Measurements from ENCODE around the gene PINK1.
A peak's percentile ranks its signal among the peaks of the same experiment; 100 is the strongest.
"Not testable (repeated sequence)": the region's sequence is repeated elsewhere in the genome, so short reads cannot be mapped to it uniquely, and the experiment has no call there.

The PINK1 gene

DNA sequence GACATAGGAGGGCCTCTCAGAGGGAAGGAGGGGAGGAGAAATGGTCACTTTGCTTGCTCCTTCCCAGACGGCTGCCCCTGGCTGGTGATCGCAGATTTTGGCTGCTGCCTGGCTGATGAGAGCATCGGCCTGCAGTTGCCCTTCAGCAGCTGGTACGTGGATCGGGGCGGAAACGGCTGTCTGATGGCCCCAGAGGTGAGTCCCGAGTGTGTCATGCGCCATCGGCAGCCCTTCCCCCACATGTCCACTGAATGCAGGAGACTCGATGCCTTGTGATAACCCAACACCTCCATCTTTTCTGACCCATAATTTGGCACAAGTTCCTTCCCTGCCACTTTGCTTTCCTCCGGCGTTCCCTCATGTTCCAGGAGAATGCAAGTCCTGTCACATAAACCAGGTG lies 15.2 kb downstream of the PINK1 start:
- no peak for FAIRE-seq

DNA sequence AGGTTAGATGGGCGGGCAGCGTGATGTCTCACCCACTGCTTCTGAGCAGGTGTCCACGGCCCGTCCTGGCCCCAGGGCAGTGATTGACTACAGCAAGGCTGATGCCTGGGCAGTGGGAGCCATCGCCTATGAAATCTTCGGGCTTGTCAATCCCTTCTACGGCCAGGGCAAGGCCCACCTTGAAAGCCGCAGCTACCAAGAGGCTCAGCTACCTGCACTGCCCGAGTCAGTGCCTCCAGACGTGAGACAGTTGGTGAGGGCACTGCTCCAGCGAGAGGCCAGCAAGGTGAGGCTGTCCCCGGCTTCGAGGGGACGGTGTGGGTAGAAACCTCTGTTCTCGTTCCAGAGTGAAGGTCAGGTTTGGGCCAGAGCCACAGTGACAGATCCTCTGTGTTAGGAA lies 15.7 kb downstream of the PINK1 start:
- FAIRE-seq: no peak

DNA sequence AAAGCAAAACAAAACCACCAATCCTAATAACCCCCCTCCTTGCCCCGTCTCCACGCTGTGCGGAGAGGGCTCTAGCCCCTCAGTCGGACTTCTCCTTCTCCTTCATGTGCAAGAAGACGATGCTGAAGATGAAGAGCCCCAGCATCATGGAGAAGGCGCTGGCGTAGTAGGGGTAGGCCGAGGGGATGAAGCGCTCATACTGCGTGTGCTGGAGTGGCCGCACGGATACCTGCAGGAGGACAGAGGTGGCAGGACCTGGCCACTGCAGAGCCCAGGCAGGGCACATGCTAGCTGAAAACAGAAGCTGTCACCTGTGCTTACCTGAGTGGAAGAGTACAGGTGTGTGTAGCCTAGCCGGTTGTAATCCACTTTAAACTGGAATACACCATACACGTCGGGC lies 19.0 kb downstream of the PINK1 start:
- FAIRE-seq: no peak

DNA sequence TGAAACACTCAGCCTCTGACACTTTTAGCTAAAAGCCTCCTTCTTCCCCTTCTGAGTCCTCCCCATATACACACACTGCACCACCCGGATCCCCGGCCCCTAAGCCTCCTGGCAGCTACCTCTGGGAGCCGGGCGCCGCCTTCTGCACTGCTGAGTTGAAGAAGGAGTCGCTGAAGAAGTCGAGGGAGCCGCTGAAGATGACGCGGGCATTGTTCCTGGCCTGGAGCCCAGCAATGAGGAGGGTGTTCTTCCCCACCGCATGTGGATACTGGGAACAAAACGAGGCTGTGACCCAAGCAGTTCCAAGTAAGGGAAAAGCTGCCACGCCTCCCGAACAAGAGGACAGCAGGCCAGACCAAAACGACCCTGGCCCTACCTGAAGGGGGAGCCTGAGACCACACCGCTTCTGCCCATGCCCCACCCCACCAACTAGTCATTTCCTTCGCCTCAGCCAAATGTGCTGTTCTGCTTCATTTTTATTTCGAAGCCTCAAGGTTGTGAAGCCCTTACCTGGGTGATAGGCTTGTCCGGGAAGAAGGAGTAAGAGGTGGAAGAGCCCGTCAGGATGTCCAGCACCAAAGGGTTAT lies 20.9 kb downstream of the PINK1 start:
- FAIRE-seq: no peak

- FAIRE-seq: no peak
Observed at GRCh38 chr1:20657024-20657423, 23.8 kb downstream of the PINK1 start.

- no peak for FAIRE-seq
Observed at GRCh38 chr1:20658166-20658915, 25.1 kb downstream of the PINK1 start.

DNA sequence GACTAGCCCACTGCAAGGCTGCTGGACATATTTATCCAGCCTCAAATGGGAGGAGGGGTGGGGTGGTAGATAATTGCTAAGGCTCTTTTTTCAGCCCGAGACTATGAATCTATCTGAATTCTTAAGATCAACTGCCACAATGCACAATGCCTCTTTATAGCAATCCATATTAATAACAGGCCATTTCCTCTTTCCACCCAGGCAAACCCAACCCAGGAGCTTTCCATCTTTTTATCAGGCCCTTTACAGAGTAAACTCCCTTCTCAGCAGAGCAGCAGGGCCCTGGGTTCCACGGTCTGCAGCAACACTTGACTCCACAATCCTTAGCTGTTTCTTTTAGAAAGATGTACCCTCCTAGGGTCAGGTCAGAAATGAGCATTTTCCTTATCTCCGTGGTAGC lies 27.1 kb downstream of the PINK1 start:
- no peak for FAIRE-seq

GRCh38 chr1:20660847-20661206 lies 27.6 kb downstream of the PINK1 start:
- no peak for FAIRE-seq

DNA sequence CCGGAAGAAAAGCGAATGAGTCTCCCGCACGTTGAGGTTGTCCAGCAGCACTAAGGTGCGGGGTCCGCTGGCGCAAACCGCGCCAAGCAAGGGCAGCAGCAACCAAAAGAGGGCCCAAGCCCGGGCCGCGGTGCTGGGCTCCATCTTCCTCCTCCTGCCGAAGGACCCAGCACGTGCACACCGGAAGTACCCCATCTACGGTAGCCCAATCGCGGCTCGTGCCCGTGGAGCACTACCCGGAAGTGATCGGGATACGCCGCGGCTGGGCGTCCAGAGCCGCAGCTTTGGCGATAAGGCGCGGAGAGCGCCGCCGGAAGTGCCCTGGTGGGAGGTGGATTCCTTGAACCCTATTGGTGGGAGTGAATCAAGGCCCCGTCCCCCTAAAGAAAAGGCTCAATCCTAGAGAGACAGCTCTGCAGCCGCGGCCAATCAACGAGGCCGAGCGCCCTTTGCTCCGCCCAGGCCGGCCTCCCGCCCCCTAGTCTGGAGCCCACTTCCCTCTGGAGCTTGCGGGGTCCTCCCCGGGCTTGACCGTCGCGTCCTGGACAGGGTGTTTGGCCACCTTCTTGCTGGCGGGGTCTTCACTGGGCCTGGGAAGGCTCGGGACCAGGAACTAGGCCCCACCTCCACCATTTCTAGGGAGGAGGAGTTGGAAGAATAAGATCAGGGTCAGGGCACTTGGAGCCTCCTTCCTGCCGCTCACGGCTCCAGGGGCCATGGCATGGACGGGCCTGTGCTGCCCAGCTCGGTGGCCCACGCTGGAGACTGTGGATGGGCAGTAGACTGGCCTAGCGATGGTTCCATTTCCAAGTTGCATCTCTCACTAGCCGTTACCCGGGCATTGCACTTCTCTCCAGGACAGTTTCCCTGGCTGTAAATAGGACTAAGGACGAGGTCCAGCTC lies 28.2 kb downstream of the PINK1 start, which contains the start of gene DDOST:
Gene DDOST (minus strand): TSS at position 163 of the 903 bp plus-strand sequence. CDS start 19 bp downstream, at position 144.
- peak; percentile 99 for FAIRE-seq

GRCh38 chr1:20662110-20662475 lies 28.8 kb downstream of the PINK1 start:
- FAIRE-seq: no peak

- no peak for FAIRE-seq
Observed at GRCh38 chr1:20663365-20663764, 30.1 kb downstream of the PINK1 start.

DNA sequence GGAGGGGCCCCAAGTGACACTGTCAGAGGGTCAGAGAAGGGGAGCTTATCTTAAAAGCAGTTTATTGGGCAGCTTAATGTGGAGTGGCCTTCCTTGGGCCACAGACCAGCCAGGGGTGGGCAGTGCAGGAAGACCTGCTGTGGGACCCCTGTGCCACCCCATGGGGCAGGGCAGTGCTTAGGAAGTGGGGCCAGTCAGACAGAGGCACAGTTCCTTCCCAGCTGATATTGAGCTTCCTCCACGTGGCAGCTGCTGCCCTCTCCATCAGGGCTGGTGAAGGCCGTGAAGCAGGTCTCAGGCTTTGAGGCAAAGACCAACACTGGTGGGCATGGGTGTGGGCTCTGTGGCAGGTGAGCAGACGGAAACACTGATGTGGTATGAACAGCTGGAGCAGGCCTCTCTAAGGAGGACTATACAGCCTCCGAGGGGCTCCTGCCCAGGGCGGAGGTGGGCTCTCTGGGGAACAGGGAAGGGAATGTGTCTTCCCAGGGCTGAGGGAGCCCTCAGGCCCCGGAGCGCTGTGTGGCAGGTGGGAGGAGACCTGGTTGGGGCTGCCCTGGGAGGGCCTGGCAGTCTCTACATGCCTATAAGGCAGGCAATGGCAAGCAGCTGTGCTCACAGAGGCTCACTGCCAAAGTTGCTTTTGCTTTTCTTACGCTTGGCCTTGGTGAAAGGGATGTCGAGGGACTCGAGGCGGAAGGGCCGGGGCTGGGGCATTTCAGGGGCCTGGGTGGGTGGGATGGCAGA lies 30.9 kb downstream of the PINK1 start:
- no peak for FAIRE-seq

DNA sequence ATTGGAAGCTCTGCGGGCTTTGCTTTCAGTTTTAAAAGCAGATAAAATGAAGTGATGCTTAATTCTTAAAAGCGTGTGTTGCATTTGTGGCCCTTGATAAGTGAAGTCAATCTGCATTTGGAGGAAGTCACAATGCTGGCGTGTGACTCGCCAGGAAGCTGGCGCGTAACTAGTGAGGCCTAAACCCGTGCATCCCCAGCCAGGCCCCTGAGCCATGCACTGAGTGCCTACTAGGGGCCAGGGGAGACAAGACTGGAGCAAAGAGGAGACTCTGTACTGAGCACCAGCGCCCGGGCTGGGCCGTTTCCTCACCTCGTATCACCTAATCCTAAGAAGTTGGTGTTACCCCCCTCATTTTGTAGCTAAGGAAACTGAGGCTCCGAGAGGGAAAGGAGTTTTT lies 32.5 kb downstream of the PINK1 start:
- FAIRE-seq: no peak

DNA sequence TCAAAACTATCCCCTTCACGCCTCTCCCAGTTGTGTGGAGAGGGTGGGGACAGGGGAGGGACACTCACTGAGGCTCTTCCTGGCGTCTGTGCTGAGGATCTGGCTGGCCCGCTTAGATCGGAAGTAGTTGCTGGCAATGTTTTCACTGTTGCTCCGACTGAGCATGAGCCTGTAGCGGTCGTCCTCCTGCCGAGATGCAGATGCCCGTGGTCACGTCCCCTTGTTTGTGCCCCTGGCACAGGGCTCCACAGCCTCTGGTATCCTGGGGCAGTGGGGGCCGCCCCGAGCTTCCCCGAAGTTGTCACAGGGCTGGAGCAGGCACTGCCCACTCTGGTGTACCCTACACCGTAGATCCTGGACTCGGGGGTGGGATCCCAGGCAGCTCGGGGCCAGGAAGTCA lies 32.9 kb downstream of the PINK1 start:
- no peak for FAIRE-seq

- no peak for FAIRE-seq
Observed at GRCh38 chr1:20666804-20667203, 33.5 kb downstream of the PINK1 start.

GRCh38 chr1:20668581-20668980 lies 35.3 kb downstream of the PINK1 start:
- FAIRE-seq: no peak

- FAIRE-seq: no peak
Observed at GRCh38 chr1:20670936-20671335, 37.7 kb downstream of the PINK1 start.

- FAIRE-seq: no peak
Observed at GRCh38 chr1:20672265-20672632, 39.0 kb downstream of the PINK1 start.

GRCh38 chr1:20673626-20674025 lies 40.4 kb downstream of the PINK1 start:
- FAIRE-seq: not testable (repeated sequence)

DNA sequence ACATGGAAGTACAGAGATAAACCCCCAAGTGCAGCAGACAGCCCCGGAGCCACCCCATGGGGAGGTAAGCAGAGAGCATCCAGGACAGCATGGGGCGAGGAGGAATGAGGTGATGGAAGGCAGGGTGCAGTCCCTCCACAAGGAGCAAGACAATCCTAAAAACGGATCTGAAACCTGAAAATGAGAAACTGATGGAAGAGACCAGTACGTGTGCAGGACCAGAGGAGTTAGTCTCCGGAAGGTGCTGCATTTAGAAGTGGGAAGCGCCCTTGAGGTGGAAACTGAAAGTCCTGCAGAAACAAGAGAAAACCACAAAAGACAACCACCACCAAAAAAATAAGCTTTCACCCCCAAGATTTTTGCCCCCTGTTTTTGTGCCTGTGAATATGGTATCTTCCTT lies 45.3 kb downstream of the PINK1 start:
- no peak for FAIRE-seq

GRCh38 chr1:20680269-20680668 lies 47.0 kb downstream of the PINK1 start:
- FAIRE-seq: no peak

GRCh38 chr1:20681999-20682398 lies 48.7 kb downstream of the PINK1 start:
- no peak for FAIRE-seq

- no peak for FAIRE-seq
Observed at GRCh38 chr1:20682571-20683236, 49.4 kb downstream of the PINK1 start.

All from G401.6 (cell line).